Inferior parietal cortex (tissue), 1 donor: ENCODE measurements around the gene CLDN5.

Source experiments
- DNase-seq: peaks from one replicate; pipeline ENCODE4 v3.0.0-alpha.2; 2016; ENCODE audit errors: extremely low spot score

Gene CLDN5

DNA sequence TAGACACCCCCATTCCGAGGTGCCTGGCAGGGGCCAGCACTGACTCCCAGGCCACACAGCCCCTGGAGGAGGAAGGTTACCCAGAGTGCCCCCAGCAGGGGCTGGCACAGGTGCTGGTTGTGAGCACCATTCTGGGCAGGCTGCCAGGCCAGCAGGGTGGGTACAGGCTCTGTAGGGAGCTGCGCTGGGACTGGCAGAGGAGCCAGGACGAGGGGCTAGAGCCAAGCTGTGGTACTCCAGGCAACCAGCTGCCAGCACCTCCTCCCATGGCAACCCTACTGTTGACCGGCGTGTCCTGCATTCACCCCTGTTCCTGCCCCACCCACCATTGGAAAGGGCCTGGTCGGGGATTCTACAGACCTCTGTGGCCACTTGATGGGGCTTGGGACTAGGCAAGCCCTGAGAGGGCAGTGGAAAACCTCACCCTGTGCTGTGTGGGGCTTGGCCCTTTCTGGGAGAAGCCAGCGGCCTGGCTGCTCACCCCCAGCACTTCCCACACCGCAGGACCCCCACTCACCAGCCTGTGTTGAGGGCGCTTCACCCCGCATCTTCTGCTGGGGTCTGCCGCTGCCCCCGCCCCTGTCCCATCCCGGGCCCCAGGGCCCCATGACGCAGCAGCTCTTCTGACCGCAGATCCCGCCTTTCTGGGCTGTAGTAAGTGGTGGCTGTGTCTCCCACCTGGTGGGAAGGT lies 1.9 kb downstream of the CLDN5 start:
- DNase-seq = no peak

DNA sequence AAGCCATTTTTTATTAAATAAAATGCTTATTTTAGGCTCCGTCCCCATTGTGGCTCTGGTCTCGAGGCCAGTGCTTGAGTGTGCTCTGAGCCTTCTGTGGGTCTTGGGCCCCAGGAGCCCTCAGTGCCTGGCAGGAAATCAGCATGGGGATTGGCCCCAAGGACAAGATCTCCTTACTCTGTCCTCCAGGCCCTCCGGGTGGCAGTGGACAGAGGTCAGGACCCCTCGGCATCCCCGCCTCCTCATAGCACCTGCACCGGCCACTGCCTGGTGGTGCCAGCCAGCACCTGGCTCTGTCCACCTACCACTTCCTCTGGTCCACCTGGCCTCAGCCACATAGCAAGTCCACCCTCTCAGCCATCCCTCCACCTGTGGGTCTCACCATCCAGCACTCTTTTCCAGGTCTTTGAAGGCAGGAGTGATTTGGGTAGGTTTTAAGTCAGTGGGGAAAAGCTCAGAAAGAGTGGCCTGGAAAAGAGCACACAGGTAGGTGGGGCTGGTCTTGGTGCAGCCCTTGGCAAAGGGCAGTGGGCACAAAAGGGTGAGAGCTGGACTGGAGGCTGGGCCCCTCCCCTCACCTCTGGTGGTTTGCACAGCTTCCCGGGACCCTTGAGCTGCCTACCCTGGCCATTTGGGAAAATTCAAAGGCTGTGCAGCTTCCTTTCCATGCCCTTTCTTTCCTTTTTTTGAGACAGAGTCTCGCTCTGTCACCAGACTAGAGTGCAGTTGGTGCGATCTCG lies 3.5 kb downstream of the CLDN5 start:
- DNase-seq = no peak

- DNase-seq = no peak
Observed at GRCh38 chr22:19520007-19520406, 4.2 kb downstream of the CLDN5 start.

GRCh38 chr22:19519041-19519926 lies 4.9 kb downstream of the CLDN5 start:
- DNase-seq = no peak

DNA sequence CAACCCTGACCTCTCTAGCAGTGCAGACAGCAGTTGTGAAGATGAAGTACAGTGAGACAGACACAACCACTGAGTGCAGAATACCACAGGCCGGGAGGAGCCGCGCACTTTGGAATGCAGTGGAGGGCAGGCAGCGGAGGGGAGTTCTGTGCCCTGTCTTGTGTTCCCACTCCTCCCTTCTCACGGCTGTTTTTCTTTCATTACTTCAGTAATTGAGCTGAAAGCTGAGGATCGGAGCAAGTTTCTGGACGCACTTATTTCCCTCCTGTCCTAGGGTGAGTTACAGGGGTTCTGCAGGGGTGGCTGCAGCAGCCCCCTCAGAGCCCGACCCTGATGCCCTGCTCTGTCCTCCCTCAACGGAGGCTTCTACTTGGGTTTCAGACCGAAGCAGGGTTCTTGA lies 5.6 kb downstream of the CLDN5 start:
- DNase-seq = no peak

DNA sequence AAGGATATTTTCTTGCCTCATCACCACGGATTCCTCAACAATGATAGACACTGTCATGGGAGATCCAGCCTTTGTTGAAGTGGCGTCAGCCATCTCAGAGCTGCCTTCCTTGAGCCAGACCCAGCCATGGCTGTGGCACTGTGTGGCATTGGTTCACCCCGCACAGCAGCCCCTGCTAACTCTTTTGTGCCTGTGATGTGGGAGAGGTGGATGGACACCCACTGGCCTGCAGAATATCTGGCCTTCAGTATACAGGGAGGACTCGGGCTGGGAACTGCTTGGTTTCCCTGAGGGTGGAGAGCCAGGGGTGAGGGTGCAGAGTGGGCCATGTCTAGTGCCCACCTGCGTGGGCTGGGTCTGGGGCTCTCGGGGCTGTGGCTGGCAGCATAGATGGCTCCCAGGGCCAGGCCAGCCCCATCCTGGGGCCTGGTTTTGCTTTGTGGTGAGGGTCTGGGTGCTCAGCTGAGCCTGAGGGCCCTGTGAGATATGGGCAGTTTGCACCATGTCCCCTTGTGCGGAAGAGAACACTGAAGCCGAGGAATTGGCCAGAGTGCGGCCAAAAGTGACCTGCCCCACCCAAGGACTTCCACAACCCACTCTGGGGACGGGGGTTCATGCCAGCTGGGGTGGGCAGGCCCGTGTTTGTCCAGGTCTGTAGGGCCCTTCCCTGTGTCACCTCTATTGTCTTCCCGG lies 6.1 kb downstream of the CLDN5 start:
- DNase-seq = no peak

DNA sequence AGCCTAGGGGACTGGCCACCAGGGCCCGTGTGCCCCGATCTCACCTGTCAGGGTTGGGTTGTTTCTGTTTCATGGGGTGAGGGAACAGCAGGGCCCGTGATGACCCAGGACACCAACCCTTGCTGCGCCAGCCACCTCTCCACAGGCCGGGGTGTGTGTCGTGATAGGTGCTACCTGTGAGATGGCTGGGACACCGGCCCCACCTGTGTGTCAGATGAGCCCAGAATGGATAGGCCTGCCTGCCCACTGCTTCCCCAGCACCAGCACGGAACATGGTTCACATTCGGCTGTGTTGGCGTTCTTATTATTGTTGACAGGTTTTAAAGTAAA lies 7.1 kb downstream of the CLDN5 start:
- no peak for DNase-seq

DNA sequence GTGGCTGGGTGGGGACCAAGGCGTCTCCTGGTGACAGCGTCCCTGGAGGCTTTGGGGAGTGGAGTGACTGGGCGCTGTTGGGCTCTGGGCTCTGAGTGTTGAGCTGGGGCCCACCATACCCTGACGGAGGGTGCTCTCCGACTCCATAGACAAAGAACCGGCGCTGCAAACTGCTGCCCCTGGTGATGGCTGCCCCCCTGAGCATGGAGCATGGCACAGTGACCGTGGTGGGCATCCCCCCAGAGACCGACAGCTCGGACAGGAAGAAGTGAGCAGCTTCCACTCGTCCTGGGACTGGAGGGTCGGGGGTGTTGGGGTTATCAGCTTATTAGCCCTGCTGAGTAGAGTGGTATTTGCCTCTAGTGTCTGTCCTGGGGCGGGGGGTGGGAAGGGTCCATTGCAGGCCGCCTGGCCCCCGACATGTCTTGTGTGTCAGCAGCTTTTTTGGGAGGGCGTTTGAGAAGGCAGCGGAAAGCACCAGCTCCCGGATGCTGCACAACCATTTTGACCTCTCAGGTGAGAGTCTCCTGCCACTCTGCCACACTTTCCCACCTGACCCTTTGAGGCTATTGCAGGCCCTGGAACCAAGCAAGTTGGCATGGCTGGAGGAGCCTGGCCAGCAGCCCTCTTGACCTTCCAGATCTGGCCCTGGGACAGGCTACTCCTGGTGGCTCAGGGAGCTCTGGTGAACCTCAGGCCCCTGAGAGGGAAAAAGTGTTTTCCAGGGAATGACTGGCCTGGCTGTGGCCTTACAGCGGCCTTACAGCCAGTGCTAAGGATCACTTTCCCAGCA lies 7.6 kb downstream of the CLDN5 start:
- DNase-seq = no peak

- DNase-seq = no peak
Observed at GRCh38 chr22:19515654-19516377, 8.4 kb downstream of the CLDN5 start.

DNA sequence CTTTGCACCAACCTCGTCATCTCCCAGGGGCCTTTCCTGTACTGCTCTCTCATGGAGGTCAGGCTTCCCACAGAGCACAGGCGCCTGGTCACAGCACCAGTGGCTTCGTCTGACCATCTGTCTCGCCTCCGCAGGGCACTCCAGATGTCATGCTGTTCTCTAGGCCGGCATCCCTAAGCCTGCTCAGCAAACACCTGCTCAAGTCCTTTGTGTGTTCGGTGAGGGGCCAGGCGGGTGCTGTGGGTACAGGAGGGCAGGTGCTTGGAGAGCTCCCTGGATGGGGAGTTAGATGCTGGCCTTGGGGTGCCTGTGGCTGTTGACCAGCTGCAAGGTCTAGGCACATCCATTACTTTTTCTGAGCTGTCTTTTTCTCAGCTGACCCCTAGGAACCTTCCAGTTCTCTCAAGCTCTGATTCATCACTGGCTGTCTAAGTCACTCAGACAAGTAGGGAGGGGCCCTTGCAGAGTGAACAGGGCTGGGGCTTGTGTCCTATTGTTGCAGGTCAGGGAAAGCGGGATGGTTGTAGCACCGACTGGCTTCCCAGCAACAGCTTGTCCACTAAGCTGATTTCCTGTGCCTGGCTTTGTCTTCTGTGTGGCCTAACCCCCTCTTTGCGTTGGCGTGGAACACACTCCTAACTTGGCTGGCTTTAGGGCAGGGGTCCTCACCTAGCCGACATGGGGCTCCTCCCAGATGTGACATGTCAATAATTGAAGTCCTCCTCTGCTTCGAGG lies 9.2 kb downstream of the CLDN5 start:
- no peak for DNase-seq

DNA sequence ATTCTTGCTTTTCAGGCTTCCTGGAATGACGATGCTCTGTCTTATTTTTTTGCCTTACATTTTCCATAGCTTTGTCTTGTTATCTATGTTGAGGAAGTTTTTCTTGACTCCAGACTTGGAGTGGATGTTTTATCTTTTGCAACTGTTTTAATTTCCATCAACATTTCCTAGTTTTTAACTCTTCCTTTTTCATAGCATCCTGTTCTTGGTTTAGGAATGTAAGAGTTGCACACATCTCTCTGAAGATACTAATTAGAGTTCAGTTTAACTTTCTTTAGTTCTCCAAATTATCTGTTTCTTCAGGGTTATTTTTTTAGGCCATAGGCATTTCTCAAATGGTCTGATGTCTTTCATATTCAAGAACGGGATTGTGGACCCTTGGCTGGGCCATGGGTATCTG lies 10.4 kb downstream of the CLDN5 start:
- no peak for DNase-seq

DNA sequence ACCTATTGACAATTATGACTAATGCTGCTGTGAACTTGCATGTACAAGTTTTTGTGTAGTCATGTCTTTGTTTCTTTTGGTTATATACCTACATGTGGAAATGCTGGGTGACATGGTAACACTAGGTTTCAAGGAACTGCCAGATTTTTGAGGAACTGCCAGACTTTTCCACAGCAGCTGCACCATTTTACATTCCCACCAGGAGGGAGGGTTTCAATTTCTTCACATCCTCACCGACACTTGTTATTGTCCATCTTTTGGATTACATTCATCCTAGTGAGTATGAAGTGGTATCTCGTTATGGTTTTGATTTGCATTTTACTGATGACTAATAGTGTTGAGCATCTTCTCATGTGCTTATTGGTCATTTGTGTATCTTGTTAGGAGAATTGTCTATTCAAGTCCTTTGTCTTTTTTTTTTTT lies 13.3 kb downstream of the CLDN5 start:
- no peak for DNase-seq

- DNase-seq = no peak
Observed at GRCh38 chr22:19509923-19510322, 14.3 kb downstream of the CLDN5 start.

GRCh38 chr22:19509191-19509590 lies 15.0 kb downstream of the CLDN5 start:
- DNase-seq = no peak

DNA sequence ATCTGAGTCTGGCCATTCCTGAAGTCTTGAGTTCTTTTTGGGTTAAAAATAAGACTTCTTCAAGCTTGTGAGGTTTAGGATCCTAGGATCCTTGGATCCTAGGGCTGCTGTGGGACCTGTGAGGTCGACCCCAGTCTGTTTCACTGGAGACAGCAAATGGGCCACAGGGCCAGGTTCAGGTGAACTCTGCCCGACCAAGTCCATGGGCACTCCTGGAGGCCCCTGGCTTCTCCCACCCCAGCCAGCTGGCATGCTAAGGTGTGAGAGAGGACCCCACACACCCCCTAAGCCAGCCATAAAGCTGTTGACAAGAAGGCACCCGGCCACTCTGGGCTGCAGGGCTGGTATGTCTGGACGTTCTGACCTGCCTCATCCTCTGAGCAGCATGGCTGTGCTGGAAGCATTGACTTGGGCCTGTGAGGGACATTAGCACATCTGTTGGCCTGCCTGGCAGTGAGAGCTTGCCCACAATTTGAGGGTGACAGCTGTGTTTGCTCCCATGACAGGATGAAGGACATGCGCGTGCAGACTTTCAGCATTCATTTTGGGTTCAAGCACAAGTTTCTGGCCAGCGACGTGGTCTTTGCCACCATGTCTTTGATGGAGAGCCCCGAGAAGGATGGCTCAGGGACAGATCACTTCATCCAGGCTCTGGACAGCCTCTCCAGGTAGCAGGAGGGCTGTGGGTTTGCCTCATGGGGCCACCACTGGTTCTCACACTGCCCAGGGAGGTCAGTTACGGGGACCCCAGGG lies 16.0 kb downstream of the CLDN5 start:
- no peak for DNase-seq

- DNase-seq = no peak
Observed at GRCh38 chr22:19507534-19507861, 16.7 kb downstream of the CLDN5 start.

DNA sequence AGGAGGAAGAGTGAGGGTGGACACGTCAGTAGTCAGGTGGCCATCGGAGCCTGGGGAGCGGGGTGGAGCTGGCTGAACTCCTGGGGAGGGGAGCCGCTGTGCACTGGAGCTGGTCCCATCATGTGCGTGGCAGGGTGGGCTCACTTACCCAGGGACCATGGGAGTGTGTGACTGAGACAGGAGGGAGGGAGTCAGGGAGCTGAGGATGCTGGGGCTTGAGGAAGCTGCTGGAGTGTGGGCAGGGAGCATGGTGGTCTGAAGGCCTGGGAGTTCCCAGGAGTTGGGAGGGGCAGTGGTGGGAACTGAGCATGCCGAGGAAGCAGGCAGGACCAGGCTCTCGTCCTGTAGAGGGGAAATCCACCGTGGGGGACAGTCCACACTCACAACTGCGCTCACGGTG lies 18.0 kb downstream of the CLDN5 start:
- DNase-seq = no peak

DNA sequence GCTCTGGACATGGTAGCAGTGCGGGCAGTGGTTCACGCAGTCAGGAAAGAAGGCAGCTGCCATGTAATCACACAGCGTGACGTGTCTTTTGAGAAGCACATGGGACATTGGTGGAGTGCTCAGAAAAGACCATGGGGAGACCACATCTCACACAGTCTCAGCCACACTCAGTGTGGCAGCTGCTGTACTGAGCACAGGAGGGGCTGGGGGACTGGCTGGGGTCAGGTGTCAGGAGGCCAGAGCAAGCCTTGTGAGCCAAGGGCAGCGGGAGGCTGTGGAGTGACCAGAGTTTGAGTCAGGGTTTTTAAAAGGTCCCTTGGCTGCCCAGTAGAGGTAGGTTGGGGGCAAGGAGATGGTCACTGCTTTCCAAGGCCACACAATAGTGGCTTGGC lies 18.5 kb downstream of the CLDN5 start:
- no peak for DNase-seq
